ENCODE data around the gene KLHL3.

Gene KLHL3

DNA sequence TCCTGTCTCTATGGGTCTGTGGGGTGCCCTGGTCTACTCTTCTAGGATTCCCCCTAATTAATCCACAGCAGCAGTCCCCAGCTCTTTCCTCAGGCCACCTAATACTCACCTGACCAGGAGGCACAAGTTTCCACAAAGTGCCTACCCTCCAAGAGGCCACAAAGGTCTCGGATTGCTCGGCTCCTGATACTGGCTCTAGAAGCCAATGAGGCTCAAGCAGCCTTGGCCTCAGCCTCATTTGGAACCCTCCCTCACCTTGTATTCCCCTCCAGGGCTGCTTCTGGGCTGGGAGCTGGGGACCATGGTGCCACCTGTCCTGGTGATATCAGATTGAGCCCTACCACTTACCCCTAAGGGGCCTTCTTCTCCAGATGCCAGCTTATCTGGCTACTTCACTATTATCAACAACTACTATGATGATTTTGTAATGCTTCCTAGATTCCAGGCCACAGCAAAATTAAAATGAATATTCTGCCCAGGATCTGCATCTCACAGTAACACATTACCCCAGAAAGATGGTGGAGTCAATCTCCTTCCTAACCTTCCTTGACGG lies 133.1 kb downstream of the KLHL3 start:
- TF ChIP-seq CTCF (IDR thresholded peaks at IDR 0.05; ENCODE audit: low read depth, low read length, missing control alignments), result no peak
- H3K4me3 ChIP-seq (ENCODE audit: low read depth, low read length), result no peak overlapping the region
- DNase-seq (ENCODE audit: low read depth), result no peak

- TF ChIP-seq CTCF (IDR thresholded peaks at IDR 0.05; ENCODE audit: low read depth, low read length, missing control alignments), result no peak
- no peak overlapping the region for H3K4me3 ChIP-seq (ENCODE audit: low read depth, low read length)
- DNase-seq (ENCODE audit: low read depth), result no peak
Observed at GRCh38 chr5:137600721-137601360, 135.0 kb downstream of the KLHL3 start.

DNA sequence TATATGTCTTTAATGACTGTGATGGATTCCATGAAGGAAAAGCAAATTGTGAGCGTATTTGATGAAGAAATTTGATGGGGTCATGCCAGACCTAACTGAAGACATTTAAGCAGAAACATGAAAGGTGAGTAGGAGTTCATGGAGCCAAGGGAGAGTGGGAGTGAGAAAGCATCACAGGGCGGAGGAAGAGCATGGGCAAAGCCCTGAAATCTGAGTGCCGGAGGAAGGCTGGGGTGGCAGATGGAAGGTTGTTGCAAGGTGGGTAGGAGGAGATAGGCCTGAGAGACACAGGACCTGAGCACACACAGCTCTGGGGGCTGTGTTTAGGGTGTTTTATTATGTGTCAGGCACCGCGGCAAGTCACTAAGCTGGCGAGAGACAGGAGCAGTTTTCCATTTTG lies 136.4 kb downstream of the KLHL3 start:
- no peak for TF ChIP-seq CTCF (IDR thresholded peaks at IDR 0.05; ENCODE audit: low read depth, low read length, missing control alignments)
- no peak for DNase-seq (ENCODE audit: low read depth)
- no peak overlapping the region for H3K4me3 ChIP-seq (ENCODE audit: low read depth, low read length)

DNA sequence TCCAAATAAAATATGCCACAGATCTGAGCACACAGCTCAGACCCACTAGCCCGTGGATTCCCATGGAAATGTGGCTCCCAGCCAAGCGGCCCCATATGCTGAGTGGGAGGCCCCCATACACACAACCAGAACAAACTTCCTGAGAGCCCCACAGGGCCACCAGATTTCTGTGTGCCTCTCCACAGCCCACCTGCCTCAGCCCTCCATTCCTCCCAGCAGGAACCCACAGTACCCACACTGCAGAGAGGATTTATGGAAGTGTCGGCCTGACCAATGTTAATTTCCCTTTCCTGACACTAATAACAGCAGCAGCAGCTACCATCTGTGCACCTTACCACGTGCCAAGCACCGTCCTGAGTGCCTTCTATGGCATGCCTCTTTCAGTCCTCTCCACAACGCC lies 137.5 kb downstream of the KLHL3 start:
- no peak overlapping the region for H3K4me3 ChIP-seq (ENCODE audit: low read depth, low read length)
- DNase-seq (ENCODE audit: low read depth), result no peak
- no peak for TF ChIP-seq CTCF (IDR thresholded peaks at IDR 0.05; ENCODE audit: low read depth, low read length, missing control alignments)

DNA sequence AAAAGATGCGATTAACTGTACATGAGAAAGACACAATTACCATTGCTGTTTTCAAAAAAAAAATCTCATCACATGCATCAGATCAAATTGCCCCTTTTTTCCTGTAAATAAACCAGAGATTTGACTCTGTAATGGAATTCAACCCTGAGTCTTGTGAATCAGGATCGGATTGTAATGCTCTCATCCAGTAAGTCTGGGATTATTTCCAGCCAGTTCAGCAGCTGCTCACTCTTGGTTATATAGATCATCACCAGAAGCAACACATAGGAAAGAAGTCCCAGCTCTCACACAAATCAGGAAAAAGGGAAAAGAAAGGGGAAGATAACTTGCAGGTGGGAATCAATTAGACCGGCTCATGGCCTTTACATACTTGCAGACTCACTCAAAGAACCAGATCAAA lies 138.9 kb downstream of the KLHL3 start:
- TF ChIP-seq CTCF (IDR thresholded peaks at IDR 0.05; ENCODE audit: low read depth, low read length, missing control alignments), result no peak
- no peak for DNase-seq (ENCODE audit: low read depth)
- H3K4me3 ChIP-seq (ENCODE audit: low read depth, low read length), result no peak overlapping the region

DNA sequence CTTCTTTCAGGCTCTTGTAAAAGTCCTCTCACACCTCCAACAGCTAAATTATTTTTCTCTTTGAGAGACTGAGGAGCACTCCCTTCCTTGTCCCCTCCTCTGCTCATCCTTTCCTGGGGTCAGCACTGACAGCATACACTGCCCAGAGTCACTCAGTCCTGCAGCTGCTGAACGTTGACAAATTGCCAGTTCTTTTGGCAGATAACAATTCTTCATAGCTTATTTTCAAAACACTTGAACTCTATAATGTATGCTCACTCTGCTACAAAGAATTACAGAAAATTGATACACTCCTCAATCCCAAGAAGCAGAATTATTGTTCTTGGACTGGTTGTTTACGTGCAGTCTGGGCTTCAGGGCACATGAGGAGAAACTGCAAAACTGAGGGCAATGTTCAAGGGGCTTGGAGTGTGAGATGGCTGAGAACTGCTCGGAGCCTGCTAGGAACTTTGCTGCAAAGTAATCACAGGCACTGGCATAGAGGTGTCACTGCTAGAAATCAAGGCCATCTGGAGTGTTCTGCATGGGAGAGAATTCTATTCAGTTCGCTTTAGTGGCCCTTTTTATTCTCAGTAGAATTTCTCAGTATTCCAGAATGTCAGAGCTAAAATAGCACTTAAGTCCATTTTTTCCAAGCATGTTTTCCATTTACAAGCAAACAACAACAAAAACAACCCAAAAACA lies 140.4 kb downstream of the KLHL3 start:
- TF ChIP-seq CTCF (IDR thresholded peaks at IDR 0.05; ENCODE audit: low read depth, low read length, missing control alignments), result no peak
- no peak for DNase-seq (ENCODE audit: low read depth)

More for the DNA sequence above, 140.4 kb downstream of the KLHL3 start:
- no peak overlapping the region for H3K4me3 ChIP-seq (ENCODE audit: low read depth, low read length)

Measured in GM12864 (cell line).